Measurements from ENCODE around the gene SLC35G2.

The SLC35G2 gene

DNA sequence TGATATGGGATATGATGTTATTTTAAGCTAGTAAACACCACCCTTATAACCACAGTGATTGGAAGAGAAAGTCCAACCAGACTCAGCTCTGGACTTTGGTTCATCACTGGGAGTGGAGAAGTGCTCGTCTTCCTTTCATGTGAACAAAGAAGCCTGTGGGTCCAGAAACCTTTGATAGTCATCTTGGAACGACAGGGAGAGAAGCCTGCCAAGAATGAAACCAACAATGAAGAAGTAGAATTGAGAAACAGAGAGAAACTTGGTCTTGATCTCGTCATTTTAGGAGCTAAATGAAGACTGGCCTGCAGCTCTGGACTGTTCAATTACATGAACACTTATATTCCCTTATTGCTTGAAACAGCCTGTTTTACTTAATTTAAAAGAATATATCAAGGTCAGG lies 13.1 kb upstream of the SLC35G2 start:
- TF ChIP-seq, protein P1, sequence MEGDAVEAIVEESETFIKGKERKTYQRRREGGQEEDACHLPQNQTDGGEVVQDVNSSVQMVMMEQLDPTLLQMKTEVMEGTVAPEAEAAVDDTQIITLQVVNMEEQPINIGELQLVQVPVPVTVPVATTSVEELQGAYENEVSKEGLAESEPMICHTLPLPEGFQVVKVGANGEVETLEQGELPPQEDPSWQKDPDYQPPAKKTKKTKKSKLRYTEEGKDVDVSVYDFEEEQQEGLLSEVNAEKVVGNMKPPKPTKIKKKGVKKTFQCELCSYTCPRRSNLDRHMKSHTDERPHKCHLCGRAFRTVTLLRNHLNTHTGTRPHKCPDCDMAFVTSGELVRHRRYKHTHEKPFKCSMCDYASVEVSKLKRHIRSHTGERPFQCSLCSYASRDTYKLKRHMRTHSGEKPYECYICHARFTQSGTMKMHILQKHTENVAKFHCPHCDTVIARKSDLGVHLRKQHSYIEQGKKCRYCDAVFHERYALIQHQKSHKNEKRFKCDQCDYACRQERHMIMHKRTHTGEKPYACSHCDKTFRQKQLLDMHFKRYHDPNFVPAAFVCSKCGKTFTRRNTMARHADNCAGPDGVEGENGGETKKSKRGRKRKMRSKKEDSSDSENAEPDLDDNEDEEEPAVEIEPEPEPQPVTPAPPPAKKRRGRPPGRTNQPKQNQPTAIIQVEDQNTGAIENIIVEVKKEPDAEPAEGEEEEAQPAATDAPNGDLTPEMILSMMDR (IDR thresholded peaks at IDR 0.05; ENCODE audit: insufficient read depth, low read depth, low read length, missing control alignments) = no peak
- peak; percentile 55 for DNase-seq (ENCODE audit: low read depth)

DNA sequence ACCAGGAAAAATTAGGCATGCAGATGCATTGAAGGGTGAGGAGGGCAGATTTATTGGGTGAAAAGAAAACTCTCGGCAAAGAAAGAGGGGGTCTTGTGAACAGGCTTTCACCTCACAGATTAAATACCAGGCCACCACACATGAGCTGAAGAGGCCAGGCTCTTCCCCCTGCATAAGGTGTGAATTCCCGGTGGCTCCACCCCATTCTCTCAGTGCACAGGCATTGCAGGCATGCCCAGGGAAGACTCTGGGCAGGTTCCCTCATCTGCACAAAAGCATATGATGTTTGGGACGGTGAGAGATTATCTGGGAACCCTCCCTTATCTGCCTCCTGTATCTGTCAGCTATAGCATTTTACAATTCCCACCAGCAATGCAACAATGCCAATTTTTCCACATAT lies 7.2 kb upstream of the SLC35G2 start:
- no peak overlapping the region for H3K4me3 ChIP-seq (ENCODE audit: low read depth, low read length)
- TF ChIP-seq, protein P1 (IDR thresholded peaks at IDR 0.05; ENCODE audit: insufficient read depth, low read depth, low read length, missing control alignments) = no peak

More for the DNA sequence above, 13.1 kb upstream of the SLC35G2 start:
- no peak overlapping the region for H3K4me3 ChIP-seq (ENCODE audit: low read depth, low read length)

DNA sequence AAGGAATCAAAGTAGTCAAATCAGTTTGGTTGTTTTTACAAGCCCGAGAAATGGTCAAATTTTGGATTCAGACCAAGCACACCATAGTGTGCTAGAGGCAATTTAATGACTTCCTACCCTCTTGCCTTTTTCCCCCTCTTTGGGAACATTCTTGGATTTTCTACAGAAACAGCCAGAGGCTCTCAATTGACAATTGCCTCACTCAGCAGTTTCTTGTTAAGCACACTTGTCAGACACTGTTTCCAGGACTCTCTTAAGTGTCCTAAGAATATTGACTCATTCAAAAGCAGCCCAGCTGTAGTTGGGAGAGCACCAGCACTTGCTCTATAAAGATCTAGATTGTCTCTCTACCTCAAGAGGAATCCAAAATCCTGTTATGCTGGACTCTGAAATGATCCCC lies 1.5 kb upstream of the SLC35G2 start:
- DNase-seq (ENCODE audit: low read depth) = no peak
- TF ChIP-seq, protein P1 (IDR thresholded peaks at IDR 0.05; ENCODE audit: insufficient read depth, low read depth, low read length, missing control alignments) = no peak
- no peak overlapping the region for H3K4me3 ChIP-seq (ENCODE audit: low read depth, low read length)

More for the DNA sequence above, 7.2 kb upstream of the SLC35G2 start:
- no peak for DNase-seq (ENCODE audit: low read depth)

DNA sequence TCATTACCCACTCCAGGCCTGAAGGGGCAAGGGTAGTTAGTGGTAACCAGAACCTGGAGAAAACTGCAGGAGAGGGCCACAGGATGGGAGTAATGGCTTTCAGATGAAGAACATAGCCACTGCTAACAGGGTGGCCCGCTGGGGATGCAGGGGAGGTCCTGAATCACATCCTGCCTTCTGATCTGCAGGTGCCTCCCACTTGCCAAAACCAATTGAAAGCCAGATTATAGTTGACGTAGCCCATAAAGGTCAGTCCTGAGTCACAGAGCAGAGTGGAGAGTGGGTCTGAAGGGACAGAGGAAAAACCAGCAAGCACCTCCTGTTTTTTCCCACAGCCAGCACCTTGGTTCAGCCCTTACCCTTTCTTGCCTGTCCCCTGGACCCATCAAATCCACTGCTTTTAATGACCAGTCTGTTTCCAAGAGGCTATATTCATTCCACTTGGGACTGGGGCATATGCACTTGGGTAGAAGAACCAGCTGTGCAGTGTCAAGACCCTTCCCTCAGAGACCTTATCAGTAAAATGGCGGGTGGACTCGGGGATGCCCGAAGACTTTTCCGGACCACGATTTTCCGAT lies 646 bp upstream of the SLC35G2 start:
- TF ChIP-seq, protein P1 (IDR thresholded peaks at IDR 0.05; ENCODE audit: insufficient read depth, low read depth, low read length, missing control alignments) = no peak
- no peak for DNase-seq (ENCODE audit: low read depth)
- H3K4me3 ChIP-seq (ENCODE audit: low read depth, low read length) = peak overlapping the region; percentile 51

DNA sequence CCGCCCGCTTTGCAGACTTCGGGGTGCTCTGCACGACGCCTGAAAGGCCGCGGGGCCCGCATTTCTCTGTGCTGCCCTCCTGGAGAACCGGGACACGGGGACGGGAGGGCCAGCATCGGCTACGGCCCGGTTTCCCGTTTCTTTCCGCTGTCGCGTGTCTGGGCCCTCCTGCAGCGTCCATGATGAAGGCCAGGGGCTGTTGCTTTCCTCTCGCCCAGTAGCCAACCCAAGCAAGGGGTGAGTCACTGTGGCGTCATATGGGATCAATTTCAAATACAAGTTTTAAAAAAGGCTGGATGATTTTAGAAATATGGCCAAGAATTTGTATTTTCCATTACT lies 435 bp downstream of the SLC35G2 start:
- DNase-seq (ENCODE audit: low read depth) = no peak
- TF ChIP-seq, protein P1 (IDR thresholded peaks at IDR 0.05; ENCODE audit: insufficient read depth, low read depth, low read length, missing control alignments) = no peak
- peak overlapping the region; percentile 51 for H3K4me3 ChIP-seq (ENCODE audit: low read depth, low read length)

DNA sequence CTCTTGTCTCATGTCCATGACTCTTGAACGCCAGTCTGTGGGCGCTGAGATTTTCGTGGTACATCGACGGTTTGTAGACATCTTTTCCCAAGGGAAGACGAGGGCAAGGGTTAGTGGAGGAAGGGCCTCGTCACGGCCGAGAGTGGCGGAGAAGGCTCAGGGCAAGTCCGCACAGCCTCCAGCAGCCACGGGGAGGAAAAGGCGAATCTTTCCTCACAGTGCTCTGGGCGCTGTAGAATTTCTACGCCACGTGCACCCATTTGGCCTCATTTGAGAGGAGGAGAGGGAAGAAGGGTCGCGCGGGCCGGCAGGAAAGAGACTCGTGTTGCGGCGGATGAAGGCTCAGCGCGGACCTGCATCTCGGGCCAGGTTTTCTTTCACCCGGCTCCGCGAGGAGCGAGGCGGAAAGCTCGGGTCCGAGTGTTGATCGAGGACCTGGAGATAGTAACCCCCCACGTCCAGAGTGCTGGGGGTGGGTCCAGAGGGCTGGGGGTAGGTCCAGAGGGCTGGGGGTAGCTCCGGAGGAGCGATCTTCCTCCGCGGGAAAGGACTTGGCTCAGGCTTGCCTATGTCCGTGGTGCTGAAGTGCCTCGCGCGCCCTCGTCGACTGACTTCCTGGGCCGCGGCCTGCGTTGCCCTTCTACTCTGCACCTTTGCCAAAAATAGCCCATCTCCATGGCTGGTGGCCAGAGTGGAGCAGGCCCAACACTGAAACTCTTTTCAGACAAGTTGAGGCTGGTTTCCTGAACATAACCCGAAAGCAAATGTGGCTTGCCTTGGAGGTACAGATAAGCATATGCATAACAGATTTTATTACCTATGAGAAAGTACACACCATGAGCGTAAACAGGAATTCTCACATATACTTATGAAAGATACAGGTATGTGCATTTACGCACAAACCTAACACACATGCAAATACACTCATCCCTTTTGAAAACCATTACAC lies 1.1 kb downstream of the SLC35G2 start:
- peak; percentile 3 for DNase-seq (ENCODE audit: low read depth)
- TF ChIP-seq, protein P1 (IDR thresholded peaks at IDR 0.05; ENCODE audit: insufficient read depth, low read depth, low read length, missing control alignments) = no peak
- peak overlapping the region; percentile 51 for H3K4me3 ChIP-seq (ENCODE audit: low read depth, low read length)
